PC-3 (cell line): ENCODE data around the gene DENND6B. TPM values are rescaled to one million over a fixed set of nuclear protein-coding genes. Genes with fewer than 3 reads are reported as not detected.

Experiments
- ATAC-seq: fragments of 200-7000 bp; cut with Tn5 transposase; 2 replicates; pipeline ENCODE4 v1.9.1; 2020; ENCODE audit warnings: mild to moderate bottlenecking, moderate library complexity
- Bru-seq: library from RNA; stranded (reverse); fragments of 400-500 nt; gene quantifications from one replicate; lab custom pipeline; 2021; lab: Mats Ljungman, UMichigan
- BruChase-seq, 2 experiments: library from RNA; stranded (reverse); fragments of 400-500 nt; gene quantifications; one replicate each; lab custom pipeline; 2021; lab: Mats Ljungman, UMichigan
- BruUV-seq: library from RNA; stranded (reverse); fragments of 400-500 nt; replicated peaks from 2 replicates; lab custom pipeline; 2021; lab: Mats Ljungman, UMichigan
- CTCF ChIA-PET: fragments of 300-600 bp; sonication (Branson Sonifier 250); formaldehyde crosslinking; loops from one replicate; lab custom pipeline; 2022; ENCODE audit warnings: antibody characterized with exemption; lab: Charles Lee
- POLR2A ChIA-PET: fragments of 300-600 bp; sonication (Branson Sonifier 250); formaldehyde crosslinking; loops from one replicate; lab custom pipeline; 2022; ENCODE audit warnings: antibody characterized with exemption; ENCODE audit not compliant: unreplicated experiment; lab: Charles Lee
- DNase-seq: peaks from one replicate; pipeline ENCODE4 v3.0.0-alpha.2; 2015
- H2AFZ ChIP-seq: fragments of 300-600 bp; sonication (generic); 2 replicates; pipeline ENCODE4 v1.6.0; 2016; ENCODE audit warnings: antibody characterized with exemption, low read length
- H3F3A ChIP-seq: fragments of 300-600 bp; sonication (generic); one replicate; pipeline ENCODE4 v1.6.0; 2017; ENCODE audit warnings: antibody characterized with exemption, low read length, control low read depth, mild to moderate bottlenecking; ENCODE audit not compliant: unreplicated experiment
- H3K27ac ChIP-seq: fragments of 300-600 bp; sonication (generic); 2 replicates; pipeline ENCODE4 v1.5.1; 2016; ENCODE audit warnings: mild to moderate bottlenecking, low read length
- H3K27me3 ChIP-seq: fragments of 300-600 bp; sonication (generic); 2 replicates; pipeline ENCODE4 v1.6.1; 2016; ENCODE audit warnings: low read length, mixed read lengths
- H3K36me3 ChIP-seq: fragments of 300-600 bp; sonication (generic); 2 replicates; pipeline ENCODE4 v1.6.1; 2016; ENCODE audit warnings: low read depth, mixed run types, low read length, mixed read lengths
- H3K4me1 ChIP-seq: fragments of 300-600 bp; sonication (generic); 2 replicates; pipeline ENCODE4 v1.5.1; 2016; ENCODE audit warnings: low read length; ENCODE audit not compliant: insufficient read depth
- H3K4me2 ChIP-seq: fragments of 300-600 bp; sonication (generic); 2 replicates; pipeline ENCODE4 v1.6.0; 2016; ENCODE audit warnings: low read length
- H3K4me3 ChIP-seq: fragments of 300-600 bp; sonication (generic); 2 replicates; pipeline ENCODE4 v1.5.1; 2016; ENCODE audit warnings: mild to moderate bottlenecking, low read length, mixed read lengths
- H3K79me2 ChIP-seq: fragments of 300-600 bp; sonication (generic); 2 replicates; pipeline ENCODE4 v1.6.1; 2017; ENCODE audit warnings: low read length, mixed read lengths
- H3K9ac ChIP-seq: fragments of 300-600 bp; sonication (generic); 2 replicates; pipeline ENCODE4 v1.6.0; 2016; ENCODE audit warnings: mild to moderate bottlenecking, low read length
- H3K9me2 ChIP-seq: fragments of 300-600 bp; sonication (generic); replicated peaks from 2 replicates; pipeline ENCODE4 v1.6.1; 2016; ENCODE audit warnings: mixed run types, low read length, mixed read lengths
- H3K9me3 ChIP-seq: fragments of 300-600 bp; sonication (generic); 2 replicates; pipeline ENCODE4 v1.6.1; 2016; ENCODE audit warnings: low read length, mixed read lengths
- H4K20me1 ChIP-seq: fragments of 300-600 bp; sonication (generic); 2 replicates; pipeline ENCODE4 v1.6.1; 2016; ENCODE audit warnings: low read length, mixed read lengths
- EZH2 ChIP-seq: fragments of 300-600 bp; sonication (generic); IDR thresholded peaks from one replicate; pipeline ENCODE4 v1.6.1; 2017; ENCODE audit warnings: antibody characterized with exemption, mild to moderate bottlenecking, low read length; ENCODE audit not compliant: unreplicated experiment
- EZH2phosphoT487 ChIP-seq: fragments of 300-600 bp; sonication (generic); IDR thresholded peaks from 2 replicates; pipeline ENCODE4 v1.6.1; 2018; ENCODE audit warnings: mild to moderate bottlenecking, antibody characterized with exemption, low read length, borderline replicate concordance
- intact Hi-C: fragments of 100-400 bp; cut with micrococcal nuclease; formaldehyde crosslinking; loops from 2 replicates; pipeline ENCODE4 v1.9.0; 2023
- long read RNA-seq: library from polyadenylated mRNA; unstranded; transcript quantifications from one replicate; pipeline ENCODE4 v2.0.0, GENCODE V29; 2021; ENCODE audit not compliant: unreplicated experiment
- total RNA-seq: library from RNA; depleted of rRNA; stranded (reverse); fragments of >200 nt; gene quantifications from 2 replicates; pipeline ENCODE4 v1.2.3, GENCODE V29; 2014; rRNA removed
- TF ChIP-seq, protein P1 (sequence below): fragments of 300-600 bp; sonication (generic); conservative IDR thresholded peaks from 2 replicates; pipeline ENCODE4 v1.5.1; 2017; ENCODE audit warnings: antibody characterized with exemption, low read depth, mild to moderate bottlenecking, low read length

The DENND6B gene
- total RNA-seq (1.1 and 1.7 TPM in 2 replicates), Bru-seq, nascent RNA (percentile 41 among the genes with signal in this experiment), BruChase-seq, experiment 1, labeled RNA remaining after a 6-hour chase (percentile 43 among the genes with signal in this experiment), BruChase-seq, experiment 2, labeled RNA remaining after a 2-hour chase (percentile 45 among the genes with signal in this experiment)
- long read RNA-seq, full-length matches to known transcripts = 2 of 26 reads
- long read RNA-seq, partial matches to known transcripts = 5 of 26 reads
- long read RNA-seq, other reads (novel, unspliced or antisense) = 19 of 26 reads

GRCh38 chr22:50326956-50327710, at the start of gene DENND6B:
DENND6B (minus strand) TSS chr22:50327012; CDS start chr22:50326988, 24 bp downstream.
- H4K20me1 ChIP-seq = no peaks in the 10 kb centered on the region
- peaks cover 8% of the 10 kb centered on the region for H3F3A ChIP-seq
- H3K9me3 ChIP-seq = no peaks in the 10 kb centered on the region
- ChIA-PET CTCF (no interaction called here), POLR2A (no interaction called here)
- peak within 1 kb of the TSS; percentile 52 for H3K27ac ChIP-seq
- ATAC-seq (peak; percentile 95), DNase-seq (peak; percentile 76)
- BruUV-seq = no TSS peak
- no peaks in the 10 kb centered on the region for H3K79me2 ChIP-seq
- H3K36me3 ChIP-seq = no peaks in the 10 kb centered on the region
- peak within 1 kb of the TSS; percentile 92 for H3K4me2 ChIP-seq
- H3K9me2 ChIP-seq = no peaks in the 10 kb centered on the region
- intact Hi-C loops = no loop called here
- peak within 1 kb of the TSS; percentile 81 for H2AFZ ChIP-seq
- H3K9ac ChIP-seq = peak within 1 kb of the TSS; percentile 95
- H3K4me3 ChIP-seq = peak within 1 kb of the TSS; percentile 77
- TF ChIP-seq, protein P1, sequence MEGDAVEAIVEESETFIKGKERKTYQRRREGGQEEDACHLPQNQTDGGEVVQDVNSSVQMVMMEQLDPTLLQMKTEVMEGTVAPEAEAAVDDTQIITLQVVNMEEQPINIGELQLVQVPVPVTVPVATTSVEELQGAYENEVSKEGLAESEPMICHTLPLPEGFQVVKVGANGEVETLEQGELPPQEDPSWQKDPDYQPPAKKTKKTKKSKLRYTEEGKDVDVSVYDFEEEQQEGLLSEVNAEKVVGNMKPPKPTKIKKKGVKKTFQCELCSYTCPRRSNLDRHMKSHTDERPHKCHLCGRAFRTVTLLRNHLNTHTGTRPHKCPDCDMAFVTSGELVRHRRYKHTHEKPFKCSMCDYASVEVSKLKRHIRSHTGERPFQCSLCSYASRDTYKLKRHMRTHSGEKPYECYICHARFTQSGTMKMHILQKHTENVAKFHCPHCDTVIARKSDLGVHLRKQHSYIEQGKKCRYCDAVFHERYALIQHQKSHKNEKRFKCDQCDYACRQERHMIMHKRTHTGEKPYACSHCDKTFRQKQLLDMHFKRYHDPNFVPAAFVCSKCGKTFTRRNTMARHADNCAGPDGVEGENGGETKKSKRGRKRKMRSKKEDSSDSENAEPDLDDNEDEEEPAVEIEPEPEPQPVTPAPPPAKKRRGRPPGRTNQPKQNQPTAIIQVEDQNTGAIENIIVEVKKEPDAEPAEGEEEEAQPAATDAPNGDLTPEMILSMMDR = 0 out of 2 replicates have a peak, but pooled peaks have one; percentile 21
- TF ChIP-seq EZH2 = no peak
- no peaks in the 10 kb centered on the region for H3K27me3 ChIP-seq
- H3K4me1 ChIP-seq = peaks cover 17% of the 10 kb centered on the region

DNA sequence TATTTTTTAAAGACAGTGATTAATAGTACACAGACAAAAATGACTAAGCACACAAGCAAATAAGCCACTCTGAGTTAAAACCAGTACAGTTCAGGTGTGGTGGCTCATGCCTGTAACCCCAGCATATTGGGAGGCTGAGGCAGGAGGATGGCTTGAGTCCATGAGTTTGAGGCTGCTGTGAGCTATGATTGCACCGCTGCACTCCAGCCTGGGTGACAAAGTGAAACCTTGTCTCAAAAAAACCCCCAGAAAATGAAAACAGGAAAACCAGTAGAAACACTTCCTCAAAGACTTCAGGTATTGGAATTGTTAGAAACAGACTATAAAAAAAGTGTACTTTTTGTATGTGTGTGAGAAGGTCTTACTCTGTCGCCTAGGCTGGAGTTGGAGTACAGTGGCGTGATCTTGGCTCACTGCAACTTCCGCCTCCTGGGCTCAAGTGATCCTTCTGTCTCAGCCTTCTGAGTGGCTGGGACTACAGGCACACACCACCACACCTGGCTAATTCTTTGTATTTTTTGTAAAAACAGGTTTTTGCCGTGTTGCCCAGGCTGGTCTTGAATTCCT, 49.4 kb upstream of the DENND6B start:
- Histone ChIP-seq H3K4me2 (no peak overlapping the region), H2AFZ (no peak overlapping the region), H3K27ac (no peak overlapping the region), H3K4me3 (no peak overlapping the region), H3K27me3 (no peaks in the 10 kb centered on the region), H3K79me2 (0 out of 2 replicates have a peak, but pooled peaks cover 3% of the 10 kb centered on the region), H3K9ac (no peak overlapping the region), H3K9me3 (no peaks in the 10 kb centered on the region), H3K9me2 (no peaks in the 10 kb centered on the region), H3K36me3 (peaks cover 7% of the 10 kb centered on the region; the same call in 1 of the 2 replicates), H4K20me1 (no peaks in the 10 kb centered on the region), H3F3A (no peaks in the 10 kb centered on the region), H3K4me1 (no peaks in the 10 kb centered on the region)
- peak; percentile 3 for DNase-seq
- TF ChIP-seq EZH2 = no peak
- TF ChIP-seq, protein P1 = no peak
- no peak for TF ChIP-seq EZH2phosphoT487
- ChIA-PET CTCF (no interaction called here), POLR2A (no interaction called here)
- ATAC-seq = peak; percentile 24; the same call in 1 of the 2 replicates
- intact Hi-C loops = no loop called here
- no TSS peak for BruUV-seq
